ENCODE measurements around the gene CARMIL1.

CARMIL1 gene

GRCh38 chr6:25314509-25315175, 35.5 kb downstream of the CARMIL1 start:
- no peak for TF ChIP-seq CTCF (IDR thresholded peaks at IDR 0.05; ENCODE audit: insufficient read depth, low read length, missing control alignments)
- CTCF ChIA-PET: no interaction called here
- POLR2A ChIA-PET: no interaction called here
- no peak for DNase-seq (ENCODE audit: low read depth, low spot score)
- H3K4me3 ChIP-seq (ENCODE audit: low read depth, low read length): no peak overlapping the region

GRCh38 chr6:25315194-25316177, 36.3 kb downstream of the CARMIL1 start:
- DNase-seq (ENCODE audit: low read depth, low spot score): no peak
- TF ChIP-seq CTCF (IDR thresholded peaks at IDR 0.05; ENCODE audit: insufficient read depth, low read length, missing control alignments): no peak
- ChIA-PET CTCF (no interaction called here), POLR2A (no interaction called here)
- H3K4me3 ChIP-seq (ENCODE audit: low read depth, low read length): no peak overlapping the region

GRCh38 chr6:25316626-25317025, 37.5 kb downstream of the CARMIL1 start:
- H3K4me3 ChIP-seq (ENCODE audit: low read depth, low read length): no peak overlapping the region
- ChIA-PET POLR2A (no interaction called here), CTCF (no interaction called here)
- no peak for TF ChIP-seq CTCF (IDR thresholded peaks at IDR 0.05; ENCODE audit: insufficient read depth, low read length, missing control alignments)
- DNase-seq (ENCODE audit: low read depth, low spot score): no peak

- ChIA-PET CTCF (no interaction called here), POLR2A (no interaction called here)
- no peak for TF ChIP-seq CTCF (IDR thresholded peaks at IDR 0.05; ENCODE audit: insufficient read depth, low read length, missing control alignments)
- DNase-seq (ENCODE audit: low read depth, low spot score): no peak
- no peak overlapping the region for H3K4me3 ChIP-seq (ENCODE audit: low read depth, low read length)
Measured at GRCh38 chr6:25318589-25318988, 39.4 kb downstream of the CARMIL1 start.

- H3K4me3 ChIP-seq (ENCODE audit: low read depth, low read length): no peak overlapping the region
- TF ChIP-seq CTCF (IDR thresholded peaks at IDR 0.05; ENCODE audit: insufficient read depth, low read length, missing control alignments): no peak
- DNase-seq (ENCODE audit: low read depth, low spot score): no peak
- CTCF ChIA-PET: no interaction called here
- POLR2A ChIA-PET: no interaction called here
Measured at GRCh38 chr6:25320459-25320858, 41.3 kb downstream of the CARMIL1 start.

GRCh38 chr6:25322692-25323091, 43.5 kb downstream of the CARMIL1 start:
- POLR2A ChIA-PET: no interaction called here

More at GRCh38 chr6:25322692-25323091, 43.5 kb downstream of the CARMIL1 start:
- TF ChIP-seq CTCF (IDR thresholded peaks at IDR 0.05; ENCODE audit: insufficient read depth, low read length, missing control alignments): no peak
- DNase-seq (ENCODE audit: low read depth, low spot score): no peak
- CTCF ChIA-PET: interaction anchor here (0.6 to 1.5 kb wide), 3 partner anchors 44 to 239 kb away, joined by 3 to 4 read pairs (median 3); no protein-coding TSS in a partner anchor
- no peak overlapping the region for H3K4me3 ChIP-seq (ENCODE audit: low read depth, low read length)

All from AG04449 (cell line).